ENCODE results near the gene IL1R1.

The IL1R1 gene

GRCh38 chr2:102114290-102114721 is 28.2 kb upstream of the IL1R1 start:
- TF ChIP-seq POLR2A (IDR thresholded peaks at IDR 0.05; ENCODE audit: extremely low read depth, insufficient read length) (no peak), CTCF (IDR thresholded peaks at IDR 0.05; ENCODE audit: low read depth, low read length) (no peak), MYC (IDR thresholded peaks at IDR 0.05; ENCODE audit: low read depth, low read length) (no peak), MAX (IDR thresholded peaks at IDR 0.05; ENCODE audit: low read depth, low read length) (no peak)
- no peak overlapping the region for H3K4me3 ChIP-seq (ENCODE audit: low read depth, low read length)
- no peak for DNase-seq (ENCODE audit: low read depth)

- no peak overlapping the region for H3K4me3 ChIP-seq (ENCODE audit: low read depth, low read length)
- TF ChIP-seq MYC (IDR thresholded peaks at IDR 0.05; ENCODE audit: low read depth, low read length) (no peak), MAX (IDR thresholded peaks at IDR 0.05; ENCODE audit: low read depth, low read length) (no peak), POLR2A (IDR thresholded peaks at IDR 0.05; ENCODE audit: extremely low read depth, insufficient read length) (no peak), CTCF (IDR thresholded peaks at IDR 0.05; ENCODE audit: low read depth, low read length) (no peak)
- DNase-seq (ENCODE audit: low read depth) = no peak
Measured at GRCh38 chr2:102114851-102115497, 27.6 kb upstream of the IL1R1 start.

GRCh38 chr2:102116630-102117471 is 25.7 kb upstream of the IL1R1 start:
- no peak overlapping the region for H3K4me3 ChIP-seq (ENCODE audit: low read depth, low read length)
- no peak for DNase-seq (ENCODE audit: low read depth)
- TF ChIP-seq MAX (IDR thresholded peaks at IDR 0.05; ENCODE audit: low read depth, low read length) (no peak), CTCF (IDR thresholded peaks at IDR 0.05; ENCODE audit: low read depth, low read length) (no peak), MYC (IDR thresholded peaks at IDR 0.05; ENCODE audit: low read depth, low read length) (no peak), POLR2A (IDR thresholded peaks at IDR 0.05; ENCODE audit: extremely low read depth, insufficient read length) (no peak)

- TF ChIP-seq MAX (IDR thresholded peaks at IDR 0.05; ENCODE audit: low read depth, low read length) (no peak), MYC (IDR thresholded peaks at IDR 0.05; ENCODE audit: low read depth, low read length) (no peak), POLR2A (IDR thresholded peaks at IDR 0.05; ENCODE audit: extremely low read depth, insufficient read length) (no peak), CTCF (IDR thresholded peaks at IDR 0.05; ENCODE audit: low read depth, low read length) (no peak)
- no peak overlapping the region for H3K4me3 ChIP-seq (ENCODE audit: low read depth, low read length)
- DNase-seq (ENCODE audit: low read depth) = no peak
Measured at GRCh38 chr2:102117472-102117858, 25.1 kb upstream of the IL1R1 start.

GRCh38 chr2:102119255-102119654 is 23.3 kb upstream of the IL1R1 start:
- H3K4me3 ChIP-seq (ENCODE audit: low read depth, low read length) = no peak overlapping the region
- no peak for DNase-seq (ENCODE audit: low read depth)
- no peak for TF ChIP-seq POLR2A (IDR thresholded peaks at IDR 0.05; ENCODE audit: extremely low read depth, insufficient read length)
- no peak for TF ChIP-seq CTCF (IDR thresholded peaks at IDR 0.05; ENCODE audit: low read depth, low read length)
- TF ChIP-seq MYC (IDR thresholded peaks at IDR 0.05; ENCODE audit: low read depth, low read length) = no peak
- TF ChIP-seq MAX (IDR thresholded peaks at IDR 0.05; ENCODE audit: low read depth, low read length) = no peak
